B cell (primary cell): Measurements from ENCODE around the gene BLACAT1.

ENCODE experiments used
- EZH2 ChIP-seq: IDR thresholded peaks from 2 replicates; pipeline ENCODE4 v1.6.1; 2012; ENCODE audit warnings: borderline replicate concordance, low read depth, mild to moderate bottlenecking, moderate library complexity, low read length; ENCODE audit not compliant: insufficient read depth, poor library complexity, severe bottlenecking
- TF ChIP-seq, protein P1 (sequence below): fragments of 200-600 bp; IDR thresholded peaks from one replicate; pipeline ENCODE4 v1.8.0; 2022; ENCODE audit warnings: antibody characterized with exemption, mild to moderate bottlenecking

GRCh38 chr1:205491794-205492193 lies 35.9 kb upstream of the BLACAT1 start:
- TF ChIP-seq, protein P1, sequence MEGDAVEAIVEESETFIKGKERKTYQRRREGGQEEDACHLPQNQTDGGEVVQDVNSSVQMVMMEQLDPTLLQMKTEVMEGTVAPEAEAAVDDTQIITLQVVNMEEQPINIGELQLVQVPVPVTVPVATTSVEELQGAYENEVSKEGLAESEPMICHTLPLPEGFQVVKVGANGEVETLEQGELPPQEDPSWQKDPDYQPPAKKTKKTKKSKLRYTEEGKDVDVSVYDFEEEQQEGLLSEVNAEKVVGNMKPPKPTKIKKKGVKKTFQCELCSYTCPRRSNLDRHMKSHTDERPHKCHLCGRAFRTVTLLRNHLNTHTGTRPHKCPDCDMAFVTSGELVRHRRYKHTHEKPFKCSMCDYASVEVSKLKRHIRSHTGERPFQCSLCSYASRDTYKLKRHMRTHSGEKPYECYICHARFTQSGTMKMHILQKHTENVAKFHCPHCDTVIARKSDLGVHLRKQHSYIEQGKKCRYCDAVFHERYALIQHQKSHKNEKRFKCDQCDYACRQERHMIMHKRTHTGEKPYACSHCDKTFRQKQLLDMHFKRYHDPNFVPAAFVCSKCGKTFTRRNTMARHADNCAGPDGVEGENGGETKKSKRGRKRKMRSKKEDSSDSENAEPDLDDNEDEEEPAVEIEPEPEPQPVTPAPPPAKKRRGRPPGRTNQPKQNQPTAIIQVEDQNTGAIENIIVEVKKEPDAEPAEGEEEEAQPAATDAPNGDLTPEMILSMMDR: no peak
- TF ChIP-seq EZH2: no peak
